ENCODE data around the gene FAM200C. TPM values are rescaled to one million over a fixed set of nuclear protein-coding genes. Genes with fewer than 3 reads are reported as not detected.

Gene FAM200C
- polyA plus RNA-seq, 3 donors = 0.08 to 0.39 TPM; not detected in 1

- Mint-ChIP-seq H3K4me3 (no peak overlapping the region), H3K9me3 (peaks cover 0 to 2% (median 0%) of the 10 kb centered on the region in 7 donors), H3K27me3 (ENCODE audit: low read depth in 3 of 3) (peaks cover 3 to 11% (median 7%) of the 10 kb centered on the region in 3 donors), H3K4me1 (peaks cover 2% of the 10 kb centered on the region), H3K27ac (no peak overlapping the region), H3K36me3 (no peaks in the 10 kb centered on the region)
- no peaks in the 10 kb centered on the region for H3K79me2 ChIP-seq (ENCODE audit: insufficient read depth, low read length)
- no peaks in the 10 kb centered on the region for H4K20me1 ChIP-seq (ENCODE audit: insufficient read depth, low read length)
- no peaks in the 10 kb centered on the region for H3K9me3 ChIP-seq (replicated peaks in 1 of 2; ENCODE audit: control insufficient read depth in 1 of 2, insufficient read depth in 1 of 2, low read length in 2 of 2)
- H3K4me3 ChIP-seq (replicated peaks in 1 of 3; ENCODE audit: low read depth in 2 of 3, low read length in 3 of 3) = no peak overlapping the region
- no peaks in the 10 kb centered on the region for H3K4me1 ChIP-seq (ENCODE audit: control insufficient read depth in 1 of 2, insufficient read depth in 2 of 2, low read length in 2 of 2)
- intact Hi-C loops (cut with micrococcal nuclease) = no loop called here
- no peak overlapping the region for H3K4me2 ChIP-seq (replicated peaks; ENCODE audit: extremely low read depth, low read length, poor library complexity, severe bottlenecking)
- H3K27me3 ChIP-seq (ENCODE audit: control insufficient read depth in 2 of 2, insufficient read depth in 2 of 2, low read length in 2 of 2) = peaks cover 0 to 4% of the 10 kb centered on the region in 2 donors
- no peak for TF ChIP-seq CTCF (IDR thresholded peaks at IDR 0.05)
- H3K36me3 ChIP-seq (replicated peaks in 1 of 2; ENCODE audit: control insufficient read depth in 1 of 2, insufficient read depth in 2 of 2, low read length in 2 of 2) = no peaks in the 10 kb centered on the region
- H3K9ac ChIP-seq (ENCODE audit: insufficient read depth, low read length, poor library complexity, severe bottlenecking) = no peak overlapping the region
- H3K27ac ChIP-seq (ENCODE audit: low read depth in 1 of 2, low read length in 2 of 2) = no peak overlapping the region
- no peak overlapping the region for H2AFZ ChIP-seq (ENCODE audit: insufficient read depth, low read depth, low read length, poor library complexity, severe bottlenecking)
- WGBS (ENCODE audit: insufficient coverage) = 89% methylated on average over 7 of the region's 13 CpGs
- no peak for DNase-seq
Observed at GRCh38 chr5:160363660-160364395, 36.0 kb downstream of the FAM200C start.

GRCh38 chr5:160363211-160363610 lies 36.6 kb downstream of the FAM200C start:
- no peak for DNase-seq
- no peak overlapping the region for H3K4me2 ChIP-seq (replicated peaks; ENCODE audit: extremely low read depth, low read length, poor library complexity, severe bottlenecking)
- H2AFZ ChIP-seq (ENCODE audit: insufficient read depth, low read depth, low read length, poor library complexity, severe bottlenecking) = no peak overlapping the region
- intact Hi-C loops (cut with micrococcal nuclease) = no loop called here
- Mint-ChIP-seq H3K27ac (no peak overlapping the region), H3K27me3 (ENCODE audit: low read depth in 3 of 3) (peaks cover 1 to 5% (median 1%) of the 10 kb centered on the region in 3 donors), H3K4me1 (peaks cover 2% of the 10 kb centered on the region), H3K9me3 (peaks cover 0 to 2% (median 0%) of the 10 kb centered on the region in 7 donors), H3K36me3 (no peaks in the 10 kb centered on the region), H3K4me3 (no peak overlapping the region)
- no peak overlapping the region for H3K4me3 ChIP-seq (replicated peaks in 1 of 3; ENCODE audit: low read depth in 2 of 3, low read length in 3 of 3)
- H3K27ac ChIP-seq (ENCODE audit: low read depth in 1 of 2, low read length in 2 of 2) = no peak overlapping the region
- H3K9ac ChIP-seq (ENCODE audit: insufficient read depth, low read length, poor library complexity, severe bottlenecking) = no peak overlapping the region
- no peaks in the 10 kb centered on the region for H3K27me3 ChIP-seq (ENCODE audit: control insufficient read depth in 2 of 2, insufficient read depth in 2 of 2, low read length in 2 of 2)
- H3K4me1 ChIP-seq (ENCODE audit: control insufficient read depth in 1 of 2, insufficient read depth in 2 of 2, low read length in 2 of 2) = no peaks in the 10 kb centered on the region
- H3K36me3 ChIP-seq (replicated peaks in 1 of 2; ENCODE audit: control insufficient read depth in 1 of 2, insufficient read depth in 2 of 2, low read length in 2 of 2) = no peaks in the 10 kb centered on the region
- no peak for TF ChIP-seq CTCF (IDR thresholded peaks at IDR 0.05)
- H3K79me2 ChIP-seq (ENCODE audit: insufficient read depth, low read length) = no peaks in the 10 kb centered on the region
- H3K9me3 ChIP-seq (replicated peaks in 1 of 2; ENCODE audit: control insufficient read depth in 1 of 2, insufficient read depth in 1 of 2, low read length in 2 of 2) = no peaks in the 10 kb centered on the region
- no peaks in the 10 kb centered on the region for H4K20me1 ChIP-seq (ENCODE audit: insufficient read depth, low read length)
- WGBS (ENCODE audit: insufficient coverage) = 93% methylated on average over 3 of the region's 3 CpGs

Measured in CD14-positive monocyte (primary cell).